Left ventricle myocardium inferior (tissue), 1 donor: Measurements from ENCODE around the gene TUBGCP6. TPM values are rescaled to one million over a fixed set of nuclear protein-coding genes. Genes with fewer than 3 reads are reported as not detected.

Experiments
- DNase-seq: peaks from one replicate; pipeline ENCODE4 v3.0.0-alpha.2; 2020
- H3K27ac ChIP-seq: fragments of 200-600 bp; replicated peaks from 2 replicates; pipeline ENCODE4 v1.8.0; 2021
- H3K27me3 ChIP-seq: fragments of 200-600 bp; 2 replicates; pipeline ENCODE4 v1.8.0; 2021; ENCODE audit warnings: low read depth
- H3K36me3 ChIP-seq: fragments of 200-600 bp; 2 replicates; pipeline ENCODE4 v1.8.0; 2021
- H3K4me1 ChIP-seq: fragments of 200-600 bp; 2 replicates; pipeline ENCODE4 v1.8.0; 2021
- H3K4me3 ChIP-seq: fragments of 200-600 bp; 2 replicates; pipeline ENCODE4 v1.8.0; 2021; ENCODE audit warnings: mild to moderate bottlenecking, moderate library complexity
- H3K9me3 ChIP-seq: fragments of 200-600 bp; replicated peaks from 2 replicates; pipeline ENCODE4 v1.8.0; 2021
- CTCF ChIP-seq: fragments of 200-600 bp; IDR thresholded peaks from 2 replicates; pipeline ENCODE4 v1.8.0; 2021; ENCODE audit warnings: antibody characterized with exemption, mild to moderate bottlenecking, borderline replicate concordance
- intact Hi-C: fragments of 100-400 bp; cut with micrococcal nuclease; formaldehyde crosslinking; loops from one replicate; pipeline ENCODE4 v1.11.0; 2022
- total RNA-seq: library from RNA; stranded (reverse); fragmentation: NEBNext Ultra II Directional; extraction: Animal tissue kit (Norgen Biotek cat#: 25700); gene quantifications from one replicate; pipeline ENCODE4 v1.2.1, GENCODE V29; 2021
- donor health status: DM: no; HTN: yes; CAD: no; lungs with severe emphysema.

TUBGCP6 gene
- total RNA-seq, 1 donor from 2014 or later, result 18.3 TPM

DNA sequence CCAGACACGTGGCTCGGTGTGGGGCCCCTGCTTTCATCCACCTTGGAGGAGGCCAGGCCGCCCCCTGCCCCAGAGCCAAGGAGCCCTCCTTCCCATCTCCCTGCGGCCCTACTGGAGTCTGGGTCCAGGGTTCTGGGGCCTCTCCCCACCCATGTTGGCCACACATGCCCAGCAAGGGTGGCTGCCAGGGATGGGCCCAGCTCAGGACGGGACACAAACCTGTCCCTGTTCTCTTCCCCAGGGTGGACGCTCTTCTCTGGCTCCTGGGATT, 69.7 kb downstream of the TUBGCP6 start:
- no peak for TF ChIP-seq CTCF
- peaks cover 94% of the 10 kb centered on the region for H3K27me3 ChIP-seq
- intact Hi-C loops, result no loop called here
- H3K27ac ChIP-seq, result no peak overlapping the region
- H3K4me1 ChIP-seq, result peaks cover 5% of the 10 kb centered on the region
- H3K4me3 ChIP-seq, result no peak overlapping the region
- no peaks in the 10 kb centered on the region for H3K36me3 ChIP-seq
- DNase-seq, result no peak
- no peaks in the 10 kb centered on the region for H3K9me3 ChIP-seq

- TF ChIP-seq CTCF, result no peak
- intact Hi-C loops, result no loop called here
- H3K27ac ChIP-seq, result no peak overlapping the region
- H3K4me3 ChIP-seq, result no peak overlapping the region
- peaks cover 94% of the 10 kb centered on the region for H3K27me3 ChIP-seq
- DNase-seq, result no peak
- H3K36me3 ChIP-seq, result no peaks in the 10 kb centered on the region
- no peaks in the 10 kb centered on the region for H3K9me3 ChIP-seq
- H3K4me1 ChIP-seq, result peaks cover 9% of the 10 kb centered on the region
Observed at GRCh38 chr22:50174382-50175190, 70.2 kb downstream of the TUBGCP6 start.

GRCh38 chr22:50173983-50174355, 70.9 kb downstream of the TUBGCP6 start:
- H3K4me1 ChIP-seq, result peaks cover 13% of the 10 kb centered on the region
- DNase-seq, result no peak
- peaks cover 94% of the 10 kb centered on the region for H3K27me3 ChIP-seq
- intact Hi-C loops, result no loop called here
- no peak overlapping the region for H3K4me3 ChIP-seq
- no peaks in the 10 kb centered on the region for H3K9me3 ChIP-seq
- H3K27ac ChIP-seq, result no peak overlapping the region
- TF ChIP-seq CTCF, result no peak
- no peaks in the 10 kb centered on the region for H3K36me3 ChIP-seq

GRCh38 chr22:50173311-50173982, 71.4 kb downstream of the TUBGCP6 start:
- Histone ChIP-seq H3K9me3 (no peaks in the 10 kb centered on the region), H3K4me1 (peaks cover 13% of the 10 kb centered on the region), H3K27ac (no peak overlapping the region), H3K36me3 (no peaks in the 10 kb centered on the region), H3K27me3 (peaks cover 94% of the 10 kb centered on the region), H3K4me3 (no peak overlapping the region)
- DNase-seq, result no peak
- intact Hi-C loops, result no loop called here
- TF ChIP-seq CTCF, result no peak

GRCh38 chr22:50171965-50172421, 72.8 kb downstream of the TUBGCP6 start:
- Histone ChIP-seq H3K4me3 (no peak overlapping the region), H3K27me3 (peaks cover 80% of the 10 kb centered on the region)

More at GRCh38 chr22:50171965-50172421, 72.8 kb downstream of the TUBGCP6 start:
- H3K27ac ChIP-seq, result no peak overlapping the region
- TF ChIP-seq CTCF, result no peak
- DNase-seq, result no peak
- H3K36me3 ChIP-seq, result no peaks in the 10 kb centered on the region
- H3K4me1 ChIP-seq, result peaks cover 13% of the 10 kb centered on the region
- intact Hi-C loops, result no loop called here
- no peaks in the 10 kb centered on the region for H3K9me3 ChIP-seq
